Mesenchymal stem cell (in vitro differentiated cells and primary cell): ENCODE measurements around the gene MAP4K4.

Experiments
- DNase-seq: peaks from one replicate; pipeline ENCODE4 v3.0.0-alpha.2; 2013
- H2AFZ ChIP-seq: one replicate; pipeline ENCODE4 v1.6.1; 2013; ENCODE audit warnings: low read depth, mild to moderate bottlenecking, control low read depth, inconsistent platforms, low read length, moderate library complexity
- H2AK5ac ChIP-seq: 2 replicates; pipeline ENCODE4 v1.6.1; 2013; ENCODE audit warnings: low read length, moderate library complexity, mild to moderate bottlenecking, inconsistent platforms; ENCODE audit not compliant: severe bottlenecking
- H2BK120ac ChIP-seq: one replicate; pipeline ENCODE4 v1.6.1; 2013; ENCODE audit warnings: low read depth, mild to moderate bottlenecking, inconsistent platforms, low read length, moderate library complexity
- H2BK12ac ChIP-seq, 2 experiments: one replicate each; pipeline ENCODE4 v1.6.1; 2013; ENCODE audit warnings: inconsistent platforms in 2 of 2, low read length in 2 of 2, mild to moderate bottlenecking in 2 of 2, moderate library complexity in 2 of 2, control low read depth in 1 of 2
- H2BK15ac ChIP-seq: one replicate; pipeline ENCODE4 v1.6.1; 2013; ENCODE audit warnings: mild to moderate bottlenecking, low read depth, inconsistent platforms; ENCODE audit not compliant: poor library complexity, severe bottlenecking
- H2BK5ac ChIP-seq: 2 replicates; pipeline ENCODE4 v1.6.1; 2013; ENCODE audit warnings: low read depth, mild to moderate bottlenecking, low read length, control low read depth, inconsistent platforms; ENCODE audit not compliant: poor library complexity, severe bottlenecking
- H3K14ac ChIP-seq, 2 experiments: one replicate each; pipeline ENCODE4 v1.6.1; 2013; ENCODE audit warnings: inconsistent platforms in 2 of 2, low read length in 2 of 2, control low read depth in 1 of 2, mild to moderate bottlenecking in 1 of 2, moderate library complexity in 1 of 2
- H3K18ac ChIP-seq, 2 experiments: one replicate each; pipeline ENCODE4 v1.6.1; 2013; ENCODE audit warnings: inconsistent platforms in 2 of 2, low read length in 2 of 2, control low read depth in 1 of 2, low read depth in 1 of 2, mild to moderate bottlenecking in 1 of 2
- H3K23ac ChIP-seq, 2 experiments: one replicate each; pipeline ENCODE4 v1.6.1; 2013; ENCODE audit warnings: inconsistent platforms in 2 of 2, low read length in 2 of 2, mild to moderate bottlenecking in 2 of 2, moderate library complexity in 2 of 2, control low read depth in 1 of 2
- H3K27ac ChIP-seq: 2 replicates; pipeline ENCODE4 v1.5.1; 2013; ENCODE audit warnings: mild to moderate bottlenecking, moderate library complexity, low read length, control low read depth, inconsistent platforms; ENCODE audit not compliant: poor library complexity, severe bottlenecking
- H3K27me3 ChIP-seq, 2 experiments: 2 replicates each; pipeline versions ENCODE4 v1.6.1 to v1.7.0; 2013; ENCODE audit warnings: low read length in 2 of 2, mild to moderate bottlenecking in 2 of 2, moderate library complexity in 2 of 2, control low read depth in 1 of 2, inconsistent platforms in 1 of 2; ENCODE audit not compliant: control insufficient read depth in 1 of 2, insufficient read depth in 1 of 2
- H3K36me3 ChIP-seq, 2 experiments: 2 replicates each; pipeline versions ENCODE4 v1.6.1 to v1.7.0; 2013; ENCODE audit warnings: low read length in 2 of 2, control low read depth in 1 of 2, inconsistent platforms in 1 of 2, low read depth in 1 of 2, mild to moderate bottlenecking in 1 of 2; ENCODE audit not compliant: insufficient read depth in 2 of 2, control insufficient read depth in 1 of 2
- H3K4ac ChIP-seq, 2 experiments: one replicate each; pipeline ENCODE4 v1.6.1; 2013; ENCODE audit warnings: inconsistent platforms in 2 of 2, low read length in 2 of 2, mild to moderate bottlenecking in 2 of 2, moderate library complexity in 2 of 2, control low read depth in 1 of 2, low read depth in 1 of 2
- H3K4me1 ChIP-seq: 2 replicates; pipeline ENCODE4 v1.6.1; 2013; ENCODE audit warnings: low read depth, low read length, control low read depth; ENCODE audit not compliant: control insufficient read depth, insufficient read depth
- H3K4me2 ChIP-seq: 2 replicates; pipeline ENCODE4 v1.6.1; 2013; ENCODE audit warnings: low read length, mild to moderate bottlenecking, inconsistent platforms; ENCODE audit not compliant: poor library complexity, severe bottlenecking
- H3K4me3 ChIP-seq, 2 experiments: 2 replicates each; pipeline versions ENCODE4 v1.5.1 to v1.7.0; 2013; ENCODE audit warnings: low read length in 2 of 2, mild to moderate bottlenecking in 2 of 2, control low read depth in 1 of 2, low read depth in 1 of 2; ENCODE audit not compliant: insufficient read depth in 1 of 2
- H3K79me1 ChIP-seq: replicated peaks from 2 replicates; pipeline ENCODE4 v1.6.1; 2013; ENCODE audit warnings: mild to moderate bottlenecking, control low read depth, low read length, inconsistent platforms; ENCODE audit not compliant: poor library complexity, severe bottlenecking
- H3K9ac ChIP-seq: 2 replicates; pipeline ENCODE4 v1.7.0; 2013; ENCODE audit warnings: mild to moderate bottlenecking, low read length, moderate library complexity
- H3K9me3 ChIP-seq: 2 replicates; pipeline ENCODE4 v1.7.0; 2013; ENCODE audit warnings: mild to moderate bottlenecking, low read length; ENCODE audit not compliant: control insufficient read depth
- H4K8ac ChIP-seq: one replicate; pipeline ENCODE4 v1.6.1; 2013; ENCODE audit warnings: inconsistent platforms, mild to moderate bottlenecking, low read length, moderate library complexity
- H4K91ac ChIP-seq: one replicate; pipeline ENCODE4 v1.6.1; 2013; ENCODE audit warnings: mild to moderate bottlenecking, low read length, inconsistent platforms
- WGBS: methylation state at CpG from one replicate; pipeline ENCODE4 v1.1.7; 2013; ENCODE audit warnings: mixed read lengths; 5-methylcytosine and 5-hydroxymethylcytosine counted together

The MAP4K4 gene

DNA sequence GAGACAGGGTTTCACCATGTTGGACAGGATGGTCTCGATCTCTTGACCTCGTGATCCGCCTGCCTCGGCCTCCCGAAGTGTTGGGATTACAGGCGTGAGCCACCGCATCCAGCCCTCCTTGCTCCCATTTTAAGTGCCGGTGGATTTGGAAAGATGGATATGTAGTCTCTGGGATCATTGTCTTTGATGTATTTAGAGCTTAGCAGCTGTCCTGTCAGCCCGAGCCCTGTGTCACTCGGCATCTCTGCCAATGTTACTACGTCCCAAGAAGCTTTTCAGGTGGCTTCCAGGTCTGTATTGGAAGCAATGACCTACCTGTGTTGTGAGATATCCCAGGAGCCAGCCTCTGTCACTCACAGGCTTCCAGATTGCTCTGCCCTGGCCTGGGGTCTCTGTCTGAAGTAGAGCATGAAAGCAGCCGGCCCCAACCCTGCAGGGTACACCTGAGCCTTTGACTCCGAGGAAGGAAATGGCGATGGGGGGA is 35.3 kb downstream of the MAP4K4 start:
- Histone ChIP-seq H3K79me1 (no peaks in the 10 kb centered on the region), H3K9me3 (no peaks in the 10 kb centered on the region), H3K4me1 (peaks cover 17% of the 10 kb centered on the region), H2BK12ac (no peak overlapping the region), H3K27ac (no peak overlapping the region), H3K36me3 (peaks cover 0 to 47% of the 10 kb centered on the region in 2 experiments), H3K23ac (no peak overlapping the region), H3K27me3 (no peaks in the 10 kb centered on the region), H3K4ac (no peak overlapping the region), H3K18ac (no peak overlapping the region), H3K4me2 (no peak overlapping the region), H3K9ac (no peak overlapping the region), H3K4me3 (no peak overlapping the region), H4K8ac (no peak overlapping the region), H2AK5ac (no peak overlapping the region), H2BK120ac (no peak overlapping the region), H2BK15ac (no peak overlapping the region), H2AFZ (no peak overlapping the region), H4K91ac (no peak overlapping the region), H2BK5ac (no peak overlapping the region), H3K14ac (no peak overlapping the region)
- DNase-seq: no peak
- 97% methylated on average over 14 of the region's 14 CpGs for WGBS

DNA sequence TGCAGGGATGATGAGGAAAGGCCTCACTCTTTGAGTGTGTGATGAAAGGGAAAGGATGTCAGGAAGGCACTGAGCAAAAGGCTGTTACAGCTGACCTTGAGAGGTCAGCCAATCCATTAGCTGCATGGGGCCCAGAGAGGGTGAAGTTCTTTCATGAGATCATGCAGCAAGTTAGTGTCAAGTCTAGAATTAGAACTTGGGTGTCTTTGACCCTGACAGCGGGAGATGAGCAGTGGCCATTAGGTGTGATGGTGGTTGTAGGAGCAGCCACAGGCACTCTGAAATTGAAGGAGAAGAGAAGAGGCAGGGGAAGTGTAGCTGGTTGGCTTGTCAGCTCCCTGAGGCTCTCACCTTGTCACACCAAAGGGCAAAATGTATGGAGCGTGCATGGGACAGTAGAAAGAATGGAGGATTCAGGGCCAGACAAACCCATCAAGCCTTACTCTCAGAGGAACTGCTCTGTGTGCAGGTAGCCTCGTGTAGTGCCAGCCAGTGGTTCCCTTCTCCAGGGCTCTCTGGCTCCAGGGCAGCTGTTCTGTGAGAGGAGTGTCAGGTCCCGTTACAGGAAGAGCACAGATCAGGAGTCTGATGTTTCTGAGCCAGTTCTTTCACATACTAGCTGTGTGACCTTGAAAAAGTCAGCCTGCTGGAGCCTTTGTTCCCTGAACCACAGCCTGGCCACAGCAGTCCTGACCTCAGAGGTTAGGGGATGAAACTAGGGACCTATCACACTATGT is 35.9 kb downstream of the MAP4K4 start:
- no peak overlapping the region for H2BK120ac ChIP-seq
- 94% methylated on average over 4 of the region's 4 CpGs for WGBS
- no peak overlapping the region for H3K4me2 ChIP-seq
- H3K79me1 ChIP-seq: no peaks in the 10 kb centered on the region
- DNase-seq: no peak
- H2BK5ac ChIP-seq: no peak overlapping the region
- no peak overlapping the region for H2AFZ ChIP-seq
- peaks cover 0 to 47% of the 10 kb centered on the region in 2 experiments for H3K36me3 ChIP-seq
- no peak overlapping the region for H3K9ac ChIP-seq
- peak overlapping the region in 1 of 2 experiments; percentile 3 for H3K4ac ChIP-seq
- no peaks in the 10 kb centered on the region for H3K27me3 ChIP-seq
- H2BK15ac ChIP-seq: no peak overlapping the region
- no peak overlapping the region for H3K4me3 ChIP-seq
- H3K23ac ChIP-seq: peak overlapping the region in 1 of 2 experiments; percentile 32
- no peaks in the 10 kb centered on the region for H3K9me3 ChIP-seq
- H3K14ac ChIP-seq: peak overlapping the region in 1 of 2 experiments; percentile 36
- H3K27ac ChIP-seq: no peak overlapping the region
- no peak overlapping the region for H2AK5ac ChIP-seq
- peak overlapping the region; percentile 67 for H4K91ac ChIP-seq
- H3K4me1 ChIP-seq: peaks cover 16% of the 10 kb centered on the region
- peak overlapping the region; percentile 12 to 80 for H3K18ac ChIP-seq
- H4K8ac ChIP-seq: peak overlapping the region; percentile 31
- no peak overlapping the region for H2BK12ac ChIP-seq

DNA sequence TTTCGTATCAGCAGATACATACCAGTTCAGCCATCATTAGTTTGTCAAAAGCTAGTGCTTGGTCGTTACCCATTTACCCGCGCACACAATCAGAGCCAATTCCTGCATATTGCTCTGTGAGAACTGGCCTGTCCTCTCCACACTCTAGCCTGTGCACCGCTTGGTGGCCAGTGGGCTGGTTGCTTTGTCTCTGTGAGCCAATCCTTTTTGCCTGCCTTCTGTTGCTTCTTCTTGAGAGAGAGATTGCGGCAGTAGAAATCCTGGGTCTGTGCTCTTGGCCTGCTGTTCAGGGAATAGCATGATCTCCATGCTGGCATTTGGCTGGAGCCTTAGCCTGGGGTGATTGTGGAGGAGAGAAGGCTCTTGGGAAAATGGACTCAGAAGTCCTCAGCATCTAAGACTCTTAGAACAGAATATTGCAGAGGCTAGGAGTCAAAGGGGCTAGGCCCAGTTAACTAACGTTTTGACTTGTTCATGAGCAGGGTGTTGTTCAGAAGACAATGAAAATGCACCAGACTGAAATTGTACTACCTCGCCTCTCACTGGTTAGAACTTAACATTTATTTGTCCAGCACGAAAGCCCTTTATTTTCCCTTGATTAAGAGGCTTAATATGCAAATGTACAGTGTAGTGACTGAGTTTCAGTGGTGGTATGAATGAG is 37.1 kb downstream of the MAP4K4 start:
- Histone ChIP-seq H2BK120ac (no peak overlapping the region), H4K91ac (no peak overlapping the region), H3K27ac (no peak overlapping the region), H3K9me3 (no peaks in the 10 kb centered on the region), H3K4me1 (peaks cover 16% of the 10 kb centered on the region), H3K27me3 (no peaks in the 10 kb centered on the region), H3K14ac (no peak overlapping the region), H3K23ac (no peak overlapping the region), H3K9ac (no peak overlapping the region), H3K4me2 (no peak overlapping the region), H4K8ac (no peak overlapping the region), H2BK12ac (no peak overlapping the region), H3K4ac (no peak overlapping the region), H3K36me3 (peaks cover 0 to 41% of the 10 kb centered on the region in 2 experiments), H3K4me3 (no peak overlapping the region), H2BK5ac (no peak overlapping the region), H3K79me1 (no peaks in the 10 kb centered on the region), H3K18ac (no peak overlapping the region), H2BK15ac (no peak overlapping the region), H2AFZ (no peak overlapping the region), H2AK5ac (no peak overlapping the region)
- WGBS: 94% methylated on average over 8 of the region's 9 CpGs
- no peak for DNase-seq

DNA sequence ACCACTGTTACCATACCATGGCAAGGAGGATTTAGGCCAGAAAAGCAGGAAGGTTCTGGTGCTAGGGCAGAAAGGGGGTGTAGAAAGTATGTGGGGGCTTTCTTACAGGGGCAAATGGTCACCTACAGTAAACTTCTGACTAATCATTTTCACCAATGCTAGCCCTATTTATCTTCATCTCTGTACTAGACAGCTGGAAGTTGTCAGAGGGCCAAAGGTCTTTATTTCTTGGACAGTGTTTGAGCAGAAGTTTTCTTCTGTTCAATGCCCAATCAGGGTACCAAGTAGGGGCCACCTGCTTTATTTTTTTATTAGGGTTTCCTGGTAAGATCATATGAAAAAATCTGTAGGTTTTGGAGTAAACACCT is 37.6 kb downstream of the MAP4K4 start:
- H3K27ac ChIP-seq: no peak overlapping the region
- no peak overlapping the region for H3K23ac ChIP-seq
- peaks cover 0 to 36% of the 10 kb centered on the region in 2 experiments for H3K36me3 ChIP-seq
- no peaks in the 10 kb centered on the region for H3K79me1 ChIP-seq
- H3K4ac ChIP-seq: no peak overlapping the region
- H3K27me3 ChIP-seq: no peaks in the 10 kb centered on the region
- no peak overlapping the region for H2AFZ ChIP-seq
- DNase-seq: no peak
- H3K4me3 ChIP-seq: peak overlapping the region in 1 of 2 experiments; percentile 24
- no peak overlapping the region for H2BK5ac ChIP-seq
- no peak overlapping the region for H2BK120ac ChIP-seq
- no peak overlapping the region for H3K18ac ChIP-seq
- no peak overlapping the region for H4K8ac ChIP-seq
- H2AK5ac ChIP-seq: no peak overlapping the region
- peaks cover 16% of the 10 kb centered on the region for H3K4me1 ChIP-seq
- H2BK12ac ChIP-seq: no peak overlapping the region
- H2BK15ac ChIP-seq: no peak overlapping the region
- no peak overlapping the region for H4K91ac ChIP-seq
- H3K9ac ChIP-seq: no peak overlapping the region
- no peak overlapping the region for H3K4me2 ChIP-seq
- H3K9me3 ChIP-seq: no peaks in the 10 kb centered on the region
- H3K14ac ChIP-seq: no peak overlapping the region
